NCI-H345 treated with DMSO at 0.1 percent for 48 hours (cell line): Measurements from ENCODE around the gene CYP4F22.
"Not testable (repeated sequence)": the region's sequence is repeated elsewhere in the genome, so short reads cannot be mapped to it uniquely, and the experiment has no call there.

ENCODE experiments used
- DNase-seq: peaks from one replicate; lab custom pipeline; 2025; ENCODE audit not compliant: unreplicated experiment; lab: John Stamatoyannopoulos, UW

CYP4F22 gene

GRCh38 chr19:15564534-15565168 lies 56.3 kb downstream of the CYP4F22 start:
- no peak for DNase-seq

GRCh38 chr19:15570420-15570819 lies 62.1 kb downstream of the CYP4F22 start:
- no peak for DNase-seq

- no peak for DNase-seq
Measured at GRCh38 chr19:15575406-15575805, 67.1 kb downstream of the CYP4F22 start.

GRCh38 chr19:15576526-15577156 lies 68.3 kb downstream of the CYP4F22 start:
- DNase-seq = no peak

GRCh38 chr19:15577184-15577771 lies 69.0 kb downstream of the CYP4F22 start:
- DNase-seq = no peak

- DNase-seq = no peak
Measured at GRCh38 chr19:15583346-15583745, 75.0 kb downstream of the CYP4F22 start.

- DNase-seq = no peak
Measured at GRCh38 chr19:15584095-15584494, 75.8 kb downstream of the CYP4F22 start.

GRCh38 chr19:15584541-15585115 lies 76.3 kb downstream of the CYP4F22 start:
- peak; percentile 3 for DNase-seq

GRCh38 chr19:15587663-15588062 lies 79.3 kb downstream of the CYP4F22 start:
- no peak for DNase-seq

GRCh38 chr19:15588265-15588664 lies 79.9 kb downstream of the CYP4F22 start:
- DNase-seq = no peak

GRCh38 chr19:15589760-15590451 lies 81.6 kb downstream of the CYP4F22 start:
- DNase-seq = no peak

- DNase-seq = no peak
Measured at GRCh38 chr19:15591796-15592195, 83.5 kb downstream of the CYP4F22 start.

- not testable (repeated sequence) for DNase-seq
Measured at GRCh38 chr19:15592506-15592905, 84.2 kb downstream of the CYP4F22 start.

- not testable (repeated sequence) for DNase-seq
Measured at GRCh38 chr19:15593766-15594165, 85.4 kb downstream of the CYP4F22 start.

GRCh38 chr19:15595069-15595468 lies 86.7 kb downstream of the CYP4F22 start:
- no peak for DNase-seq
